GM10266 (cell line): ENCODE results near the gene FAM229A.
"Not testable (repeated sequence)": the region's sequence is repeated elsewhere in the genome, so short reads cannot be mapped to it uniquely, and the experiment has no call there.

Experiments
- DNase-seq: peaks from one replicate; pipeline ENCODE4 v3.0.0; 2012; ENCODE audit errors: extremely low spot score
- CTCF ChIP-seq: IDR thresholded peaks from 2 replicates; pipeline ENCODE4 v1.5.1; 2012; ENCODE audit warnings: mild to moderate bottlenecking, low read depth; ENCODE audit not compliant: control insufficient read depth, insufficient read depth; ENCODE audit errors: missing control alignments

The FAM229A gene

GRCh38 chr1:32399843-32400242 lies 37.6 kb upstream of the FAM229A start:
- no peak for DNase-seq
- TF ChIP-seq CTCF = no peak

GRCh38 chr1:32398401-32398800 lies 36.1 kb upstream of the FAM229A start:
- TF ChIP-seq CTCF = no peak
- DNase-seq = no peak

GRCh38 chr1:32396524-32396923 lies 34.2 kb upstream of the FAM229A start:
- DNase-seq = not testable (repeated sequence)

GRCh38 chr1:32394890-32395432 lies 32.7 kb upstream of the FAM229A start:
- no peak for TF ChIP-seq CTCF
- DNase-seq = no peak

- DNase-seq = peak; percentile 96
- no peak for TF ChIP-seq CTCF
These were observed 32.0 kb upstream of the FAM229A start, which contains the start of gene BSDC1 for GRCh38 chr1:32394141-32394889. Gene BSDC1 (minus strand): TSS chr1:32394441. CDS start chr1:32394414, 27 bp downstream.

GRCh38 chr1:32393832-32394140 lies 31.5 kb upstream of the FAM229A start:
- DNase-seq = no peak
- no peak for TF ChIP-seq CTCF

GRCh38 chr1:32393136-32393535 lies 30.9 kb upstream of the FAM229A start:
- TF ChIP-seq CTCF = no peak
- no peak for DNase-seq
